Fibroblast of the aortic adventitia (primary cell): Measurements from ENCODE around the gene PHF21A. TPM values are rescaled to one million over a fixed set of nuclear protein-coding genes. Genes with fewer than 3 reads are reported as not detected.

ENCODE experiments used
- DNase-seq: peaks from one replicate; pipeline ENCODE4 v3.0.0-alpha.2; 2010; ENCODE audit warnings: low read depth
- H3K4me3 ChIP-seq: 2 replicates; pipeline ENCODE4 v1.5.1; 2011; ENCODE audit warnings: low read depth, mild to moderate bottlenecking, control low read depth, low read length, moderate library complexity
- CTCF ChIP-seq: IDR thresholded peaks from 2 replicates; pipeline ENCODE4 v1.5.1; 2011; ENCODE audit warnings: mild to moderate bottlenecking, low read length, control low read depth, inconsistent platforms; ENCODE audit not compliant: insufficient read depth
- total RNA-seq: library from RNA; depleted of rRNA; stranded (reverse); fragments of >200 nt; gene quantifications from 2 replicates; pipeline ENCODE4 v1.2.3, GENCODE V29; 2012; ENCODE audit warnings: low replicate concordance

Gene PHF21A
- total RNA-seq, 1 donor: 22.5 TPM

- DNase-seq: no peak
- TF ChIP-seq CTCF: no peak
- H3K4me3 ChIP-seq: no peak overlapping the region
Measured at GRCh38 chr11:45995342-45995734, 125.9 kb downstream of the PHF21A start.

GRCh38 chr11:45994371-45995341 lies 126.6 kb downstream of the PHF21A start:
- peak; percentile 36 for DNase-seq
- no peak for TF ChIP-seq CTCF
- no peak overlapping the region for H3K4me3 ChIP-seq

GRCh38 chr11:45993531-45994001 lies 127.7 kb downstream of the PHF21A start:
- DNase-seq: peak; percentile 90
- TF ChIP-seq CTCF: no peak
- H3K4me3 ChIP-seq: no peak overlapping the region

- no peak for DNase-seq
- no peak overlapping the region for H3K4me3 ChIP-seq
- no peak for TF ChIP-seq CTCF
Measured at GRCh38 chr11:45988921-45989320, 132.3 kb downstream of the PHF21A start.

- DNase-seq: no peak
- no peak for TF ChIP-seq CTCF
- H3K4me3 ChIP-seq: no peak overlapping the region
Measured at GRCh38 chr11:45985212-45985611, 136.0 kb downstream of the PHF21A start.

GRCh38 chr11:45984192-45984591 lies 137.1 kb downstream of the PHF21A start:
- no peak for TF ChIP-seq CTCF
- H3K4me3 ChIP-seq: no peak overlapping the region
- DNase-seq: no peak
